HEK293 (cell line): Measurements from ENCODE around the gene OR4F15.
"Not testable (repeated sequence)": the region's sequence is repeated elsewhere in the genome, so short reads cannot be mapped to it uniquely, and the experiment has no call there.

Experiments
- GFI1B ChIP-seq: fragments of 450-650 bp; formaldehyde crosslinking; IDR thresholded peaks from 2 replicates; pipeline ENCODE4 v1.5.1; 2016; ENCODE audit warnings: missing biosample characterization, missing genetic modification characterization
- SALL2 ChIP-seq: fragments of 450-650 bp; formaldehyde crosslinking; IDR thresholded peaks from 2 replicates; pipeline ENCODE4 v1.5.0; 2017; ENCODE audit warnings: missing biosample characterization, mild to moderate bottlenecking, missing genetic modification characterization, borderline replicate concordance
- ZBTB7A ChIP-seq: fragments of 450-650 bp; formaldehyde crosslinking; IDR thresholded peaks from 2 replicates; pipeline ENCODE4 v1.5.1; 2016; ENCODE audit warnings: low read depth, missing biosample characterization, missing genetic modification characterization
- ZNF324 ChIP-seq: fragments of 450-650 bp; formaldehyde crosslinking; IDR thresholded peaks from 2 replicates; pipeline ENCODE4 v1.5.1; 2016; ENCODE audit warnings: missing biosample characterization, missing genetic modification characterization
- ZNF530 ChIP-seq: fragments of 450-650 bp; formaldehyde crosslinking; IDR thresholded peaks from 2 replicates; pipeline ENCODE4 v1.5.1; 2016; ENCODE audit warnings: low read depth, missing biosample characterization, missing genetic modification characterization
- ZNF837 ChIP-seq: fragments of 450-650 bp; formaldehyde crosslinking; IDR thresholded peaks from 2 replicates; pipeline ENCODE4 v1.5.1; 2016; ENCODE audit warnings: missing biosample characterization, missing genetic modification characterization
- ZSCAN30 ChIP-seq: fragments of 450-650 bp; IDR thresholded peaks from 2 replicates; pipeline ENCODE4 v1.5.1; 2018; ENCODE audit warnings: missing biosample characterization, mild to moderate bottlenecking, missing genetic modification characterization, moderate library complexity
- TF ChIP-seq, protein P1 (sequence below): fragments of 450-650 bp; formaldehyde crosslinking; IDR thresholded peaks from 2 replicates; pipeline ENCODE4 v1.5.1; 2016; ENCODE audit warnings: missing biosample characterization, missing genetic modification characterization
- TF ChIP-seq, protein P2 (sequence below): fragments of 450-650 bp; formaldehyde crosslinking; IDR thresholded peaks from 2 replicates; pipeline ENCODE4 v1.5.1; 2016; ENCODE audit warnings: missing biosample characterization, missing genetic modification characterization
- TF ChIP-seq, protein P3 (sequence below): fragments of 450-650 bp; formaldehyde crosslinking; IDR thresholded peaks from 2 replicates; pipeline ENCODE4 v1.5.1; 2017; ENCODE audit warnings: missing biosample characterization, missing genetic modification characterization
- TF ChIP-seq, protein P4 (sequence below): fragments of 450-650 bp; formaldehyde crosslinking; IDR thresholded peaks from 2 replicates; pipeline ENCODE4 v1.5.1; 2016; ENCODE audit warnings: missing biosample characterization, missing genetic modification characterization

DNA sequence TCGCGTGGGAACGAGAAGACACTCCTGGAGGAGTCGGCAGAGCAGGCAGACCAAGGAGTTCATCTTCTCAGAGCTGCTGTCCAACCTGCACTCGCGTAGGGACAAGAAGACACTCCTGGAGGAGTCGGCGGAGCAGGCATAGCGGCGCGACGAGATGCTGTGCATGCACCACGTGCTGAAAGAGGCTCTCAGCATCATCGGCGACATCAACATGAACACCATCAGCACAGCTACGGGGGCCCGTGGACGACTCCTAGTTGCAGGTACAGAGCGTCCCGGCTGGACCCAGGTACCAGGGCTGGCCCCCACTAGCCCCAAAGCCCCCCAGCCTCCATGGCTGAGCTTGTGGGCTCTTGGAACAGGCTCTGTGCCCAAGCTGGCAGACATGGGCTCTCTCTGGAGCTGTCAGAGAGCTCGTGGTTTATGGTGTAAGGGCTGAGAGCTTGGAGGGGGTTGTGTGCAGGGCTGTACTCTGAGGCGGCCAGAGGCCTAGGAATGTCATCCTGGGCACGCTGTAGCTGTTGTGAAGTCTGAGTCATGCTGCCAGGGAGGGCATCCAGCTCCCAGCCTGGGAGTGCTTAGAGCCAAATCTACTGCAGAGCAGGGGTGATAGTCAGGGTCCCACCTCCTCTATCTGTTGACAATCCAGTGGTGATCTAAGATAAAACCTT is 47.2 kb upstream of the OR4F15 start:
- not testable (repeated sequence) for TF ChIP-seq ZNF530; GFI1B (tag by site-specific recombination); ZNF837 (tag by site-specific recombination); ZSCAN30; ZBTB7A (tag by site-specific recombination); SALL2 (tag by site-specific recombination); ZNF324 (tag by site-specific recombination)
- TF ChIP-seq, protein P1, sequence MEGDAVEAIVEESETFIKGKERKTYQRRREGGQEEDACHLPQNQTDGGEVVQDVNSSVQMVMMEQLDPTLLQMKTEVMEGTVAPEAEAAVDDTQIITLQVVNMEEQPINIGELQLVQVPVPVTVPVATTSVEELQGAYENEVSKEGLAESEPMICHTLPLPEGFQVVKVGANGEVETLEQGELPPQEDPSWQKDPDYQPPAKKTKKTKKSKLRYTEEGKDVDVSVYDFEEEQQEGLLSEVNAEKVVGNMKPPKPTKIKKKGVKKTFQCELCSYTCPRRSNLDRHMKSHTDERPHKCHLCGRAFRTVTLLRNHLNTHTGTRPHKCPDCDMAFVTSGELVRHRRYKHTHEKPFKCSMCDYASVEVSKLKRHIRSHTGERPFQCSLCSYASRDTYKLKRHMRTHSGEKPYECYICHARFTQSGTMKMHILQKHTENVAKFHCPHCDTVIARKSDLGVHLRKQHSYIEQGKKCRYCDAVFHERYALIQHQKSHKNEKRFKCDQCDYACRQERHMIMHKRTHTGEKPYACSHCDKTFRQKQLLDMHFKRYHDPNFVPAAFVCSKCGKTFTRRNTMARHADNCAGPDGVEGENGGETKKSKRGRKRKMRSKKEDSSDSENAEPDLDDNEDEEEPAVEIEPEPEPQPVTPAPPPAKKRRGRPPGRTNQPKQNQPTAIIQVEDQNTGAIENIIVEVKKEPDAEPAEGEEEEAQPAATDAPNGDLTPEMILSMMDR (tag by site-specific recombination) = not testable (repeated sequence)
- TF ChIP-seq, protein P2, sequence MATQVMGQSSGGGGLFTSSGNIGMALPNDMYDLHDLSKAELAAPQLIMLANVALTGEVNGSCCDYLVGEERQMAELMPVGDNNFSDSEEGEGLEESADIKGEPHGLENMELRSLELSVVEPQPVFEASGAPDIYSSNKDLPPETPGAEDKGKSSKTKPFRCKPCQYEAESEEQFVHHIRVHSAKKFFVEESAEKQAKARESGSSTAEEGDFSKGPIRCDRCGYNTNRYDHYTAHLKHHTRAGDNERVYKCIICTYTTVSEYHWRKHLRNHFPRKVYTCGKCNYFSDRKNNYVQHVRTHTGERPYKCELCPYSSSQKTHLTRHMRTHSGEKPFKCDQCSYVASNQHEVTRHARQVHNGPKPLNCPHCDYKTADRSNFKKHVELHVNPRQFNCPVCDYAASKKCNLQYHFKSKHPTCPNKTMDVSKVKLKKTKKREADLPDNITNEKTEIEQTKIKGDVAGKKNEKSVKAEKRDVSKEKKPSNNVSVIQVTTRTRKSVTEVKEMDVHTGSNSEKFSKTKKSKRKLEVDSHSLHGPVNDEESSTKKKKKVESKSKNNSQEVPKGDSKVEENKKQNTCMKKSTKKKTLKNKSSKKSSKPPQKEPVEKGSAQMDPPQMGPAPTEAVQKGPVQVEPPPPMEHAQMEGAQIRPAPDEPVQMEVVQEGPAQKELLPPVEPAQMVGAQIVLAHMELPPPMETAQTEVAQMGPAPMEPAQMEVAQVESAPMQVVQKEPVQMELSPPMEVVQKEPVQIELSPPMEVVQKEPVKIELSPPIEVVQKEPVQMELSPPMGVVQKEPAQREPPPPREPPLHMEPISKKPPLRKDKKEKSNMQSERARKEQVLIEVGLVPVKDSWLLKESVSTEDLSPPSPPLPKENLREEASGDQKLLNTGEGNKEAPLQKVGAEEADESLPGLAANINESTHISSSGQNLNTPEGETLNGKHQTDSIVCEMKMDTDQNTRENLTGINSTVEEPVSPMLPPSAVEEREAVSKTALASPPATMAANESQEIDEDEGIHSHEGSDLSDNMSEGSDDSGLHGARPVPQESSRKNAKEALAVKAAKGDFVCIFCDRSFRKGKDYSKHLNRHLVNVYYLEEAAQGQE (tag by site-specific recombination) = not testable (repeated sequence)
- TF ChIP-seq, protein P3, sequence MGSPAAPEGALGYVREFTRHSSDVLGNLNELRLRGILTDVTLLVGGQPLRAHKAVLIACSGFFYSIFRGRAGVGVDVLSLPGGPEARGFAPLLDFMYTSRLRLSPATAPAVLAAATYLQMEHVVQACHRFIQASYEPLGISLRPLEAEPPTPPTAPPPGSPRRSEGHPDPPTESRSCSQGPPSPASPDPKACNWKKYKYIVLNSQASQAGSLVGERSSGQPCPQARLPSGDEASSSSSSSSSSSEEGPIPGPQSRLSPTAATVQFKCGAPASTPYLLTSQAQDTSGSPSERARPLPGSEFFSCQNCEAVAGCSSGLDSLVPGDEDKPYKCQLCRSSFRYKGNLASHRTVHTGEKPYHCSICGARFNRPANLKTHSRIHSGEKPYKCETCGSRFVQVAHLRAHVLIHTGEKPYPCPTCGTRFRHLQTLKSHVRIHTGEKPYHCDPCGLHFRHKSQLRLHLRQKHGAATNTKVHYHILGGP (tag by site-specific recombination) = not testable (repeated sequence)
- TF ChIP-seq, protein P4, sequence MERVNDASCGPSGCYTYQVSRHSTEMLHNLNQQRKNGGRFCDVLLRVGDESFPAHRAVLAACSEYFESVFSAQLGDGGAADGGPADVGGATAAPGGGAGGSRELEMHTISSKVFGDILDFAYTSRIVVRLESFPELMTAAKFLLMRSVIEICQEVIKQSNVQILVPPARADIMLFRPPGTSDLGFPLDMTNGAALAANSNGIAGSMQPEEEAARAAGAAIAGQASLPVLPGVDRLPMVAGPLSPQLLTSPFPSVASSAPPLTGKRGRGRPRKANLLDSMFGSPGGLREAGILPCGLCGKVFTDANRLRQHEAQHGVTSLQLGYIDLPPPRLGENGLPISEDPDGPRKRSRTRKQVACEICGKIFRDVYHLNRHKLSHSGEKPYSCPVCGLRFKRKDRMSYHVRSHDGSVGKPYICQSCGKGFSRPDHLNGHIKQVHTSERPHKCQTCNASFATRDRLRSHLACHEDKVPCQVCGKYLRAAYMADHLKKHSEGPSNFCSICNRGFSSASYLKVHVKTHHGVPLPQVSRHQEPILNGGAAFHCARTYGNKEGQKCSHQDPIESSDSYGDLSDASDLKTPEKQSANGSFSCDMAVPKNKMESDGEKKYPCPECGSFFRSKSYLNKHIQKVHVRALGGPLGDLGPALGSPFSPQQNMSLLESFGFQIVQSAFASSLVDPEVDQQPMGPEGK (tag by site-specific recombination) = not testable (repeated sequence)
